ENCODE measurements around the gene HOMER3.
"Not testable (repeated sequence)": the region's sequence is repeated elsewhere in the genome, so short reads cannot be mapped to it uniquely, and the experiment has no call there.

HOMER3 gene

GRCh38 chr19:18922228-18922985 is 18.6 kb downstream of the HOMER3 start:
- DNase-seq (ENCODE audit: low spot score): no peak

GRCh38 chr19:18921593-18921992 is 19.4 kb downstream of the HOMER3 start:
- DNase-seq (ENCODE audit: low spot score): no peak

GRCh38 chr19:18920400-18920799 is 20.6 kb downstream of the HOMER3 start:
- no peak for DNase-seq (ENCODE audit: low spot score)

GRCh38 chr19:18919900-18920214 is 21.2 kb downstream of the HOMER3 start:
- no peak for DNase-seq (ENCODE audit: low spot score)

GRCh38 chr19:18919086-18919899 is 21.7 kb downstream of the HOMER3 start, which contains the start of the genes COPE and DDX49:
Gene COPE (minus strand): TSS chr19:18919387. CDS start chr19:18919348, 39 bp downstream.
Gene DDX49 (plus strand): TSS chr19:18919715. CDS start chr19:18919742, 27 bp downstream.
- peak; percentile 97 for DNase-seq (ENCODE audit: low spot score)

GRCh38 chr19:18917593-18917992 is 23.4 kb downstream of the HOMER3 start:
- not testable (repeated sequence) for DNase-seq (ENCODE audit: low spot score)

GRCh38 chr19:18915639-18916038 is 25.4 kb downstream of the HOMER3 start:
- DNase-seq (ENCODE audit: low spot score): no peak

GRCh38 chr19:18913466-18913865 is 27.6 kb downstream of the HOMER3 start:
- DNase-seq (ENCODE audit: low spot score): no peak

GRCh38 chr19:18912933-18913332 is 28.1 kb downstream of the HOMER3 start:
- no peak for DNase-seq (ENCODE audit: low spot score)

- DNase-seq (ENCODE audit: low spot score): no peak
Observed at GRCh38 chr19:18910801-18911436, 30.1 kb downstream of the HOMER3 start.

GRCh38 chr19:18910010-18910409 is 31.0 kb downstream of the HOMER3 start:
- DNase-seq (ENCODE audit: low spot score): no peak

- no peak for DNase-seq (ENCODE audit: low spot score)
Observed at GRCh38 chr19:18908917-18909619, 31.9 kb downstream of the HOMER3 start.

- no peak for DNase-seq (ENCODE audit: low spot score)
Observed at GRCh38 chr19:18906605-18907519, 34.2 kb downstream of the HOMER3 start.

- DNase-seq (ENCODE audit: low spot score): no peak
Observed at GRCh38 chr19:18905513-18906236, 35.3 kb downstream of the HOMER3 start.

- no peak for DNase-seq (ENCODE audit: low spot score)
Observed at GRCh38 chr19:18905058-18905456, 36.0 kb downstream of the HOMER3 start.

GRCh38 chr19:18904334-18905057 is 36.5 kb downstream of the HOMER3 start:
- no peak for DNase-seq (ENCODE audit: low spot score)

- no peak for DNase-seq (ENCODE audit: low spot score)
Observed at GRCh38 chr19:18903156-18904037, 37.6 kb downstream of the HOMER3 start.

- not testable (repeated sequence) for DNase-seq (ENCODE audit: low spot score)
Observed at GRCh38 chr19:18902519-18902918, 38.5 kb downstream of the HOMER3 start.

GRCh38 chr19:18901491-18901890 is 39.5 kb downstream of the HOMER3 start:
- no peak for DNase-seq (ENCODE audit: low spot score)

Data from ecto neural progenitor cell (in vitro differentiated cells).